Nephron (organoid): Measurements from ENCODE around the gene MED13L.

ENCODE experiments used
- H3K27ac Mint-ChIP-seq, 3 experiments: 2 replicates each; pipeline ENCODE4 v1.8.0; 2020; ENCODE audit warnings: mixed read lengths in 3 of 3, mild to moderate bottlenecking in 2 of 3, moderate library complexity in 1 of 3
- H3K27me3 Mint-ChIP-seq: 2 replicates; pipeline ENCODE4 v1.8.0; 2021; ENCODE audit warnings: low read depth, mild to moderate bottlenecking, moderate library complexity, mixed read lengths
- H3K36me3 Mint-ChIP-seq: 2 replicates; pipeline ENCODE4 v1.8.0; 2020; ENCODE audit warnings: low read depth, mixed read lengths
- H3K4me1 Mint-ChIP-seq: 2 replicates; pipeline ENCODE4 v1.8.0; 2020; ENCODE audit warnings: mixed read lengths
- H3K4me3 Mint-ChIP-seq, 3 experiments: 2 replicates each; pipeline ENCODE4 v1.8.0; 2020; ENCODE audit warnings: mild to moderate bottlenecking in 3 of 3, mixed read lengths in 3 of 3, moderate library complexity in 2 of 3
- H3K9me3 Mint-ChIP-seq: 2 replicates; pipeline ENCODE4 v1.8.0; 2020; ENCODE audit warnings: mixed read lengths
- CTCF ChIP-seq, 3 experiments: fragments of 200-600 bp; sonication (generic); IDR thresholded peaks; one replicate each; pipeline ENCODE4 v1.5.0; 2021; ENCODE audit warnings: antibody characterized with exemption in 3 of 3; ENCODE audit not compliant: unreplicated experiment in 3 of 3

Gene MED13L

GRCh38 chr12:116126610-116127009 is 150.9 kb downstream of the MED13L start:
- Mint-ChIP-seq H3K36me3 (no peaks in the 10 kb centered on the region), H3K27me3 (no peaks in the 10 kb centered on the region), H3K9me3 (no peaks in the 10 kb centered on the region), H3K27ac (no peak overlapping the region), H3K4me3 (no peak overlapping the region), H3K4me1 (peaks cover 73% of the 10 kb centered on the region)
- TF ChIP-seq CTCF (IDR thresholded peaks at IDR 0.05; ENCODE audit: unreplicated experiment in 3 of 3), result no peak

- no peak for TF ChIP-seq CTCF (IDR thresholded peaks at IDR 0.05; ENCODE audit: unreplicated experiment in 3 of 3)
- Mint-ChIP-seq H3K9me3 (no peaks in the 10 kb centered on the region), H3K27ac (no peak overlapping the region), H3K27me3 (no peaks in the 10 kb centered on the region), H3K36me3 (no peaks in the 10 kb centered on the region), H3K4me1 (peaks cover 73% of the 10 kb centered on the region), H3K4me3 (no peak overlapping the region)
Measured at GRCh38 chr12:116125956-116126566, 151.4 kb downstream of the MED13L start.

DNA sequence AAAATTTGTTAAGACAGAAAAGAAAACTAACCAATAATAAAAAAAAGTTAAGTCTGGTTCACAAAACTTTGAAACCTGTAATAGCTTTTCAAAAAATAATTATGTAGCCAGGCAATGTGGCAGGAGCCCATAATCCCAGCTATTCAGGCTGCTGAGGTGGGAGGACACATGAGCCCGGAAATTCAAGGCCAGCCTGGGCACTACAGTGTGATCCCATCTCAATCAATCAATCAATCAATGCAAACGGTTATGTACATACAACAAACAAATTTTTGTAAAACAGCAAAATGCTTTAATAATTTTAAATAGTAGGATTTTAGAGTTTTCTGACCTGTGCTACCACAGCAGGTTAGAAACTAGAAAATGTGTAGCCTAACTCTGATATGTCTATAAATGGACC is 152.4 kb downstream of the MED13L start:
- TF ChIP-seq CTCF (IDR thresholded peaks at IDR 0.05; ENCODE audit: unreplicated experiment in 3 of 3), result no peak
- Mint-ChIP-seq H3K9me3 (no peaks in the 10 kb centered on the region), H3K27ac (no peak overlapping the region), H3K4me1 (peaks cover 73% of the 10 kb centered on the region), H3K36me3 (no peaks in the 10 kb centered on the region), H3K27me3 (no peaks in the 10 kb centered on the region), H3K4me3 (no peak overlapping the region)

GRCh38 chr12:116123451-116124258 is 153.8 kb downstream of the MED13L start:
- Mint-ChIP-seq H3K27me3 (no peaks in the 10 kb centered on the region), H3K27ac (peak overlapping the region; percentile 71 to 85 (median 78)), H3K4me1 (peaks cover 74% of the 10 kb centered on the region), H3K9me3 (no peaks in the 10 kb centered on the region), H3K36me3 (no peaks in the 10 kb centered on the region), H3K4me3 (peak overlapping the region; percentile 43 to 66 (median 53))
- TF ChIP-seq CTCF (IDR thresholded peaks at IDR 0.05; ENCODE audit: unreplicated experiment in 3 of 3), result no peak

GRCh38 chr12:116122628-116123027 is 154.9 kb downstream of the MED13L start:
- no peak for TF ChIP-seq CTCF (IDR thresholded peaks at IDR 0.05; ENCODE audit: unreplicated experiment in 3 of 3)
- peaks cover 68% of the 10 kb centered on the region for H3K4me1 Mint-ChIP-seq
- H3K9me3 Mint-ChIP-seq, result no peaks in the 10 kb centered on the region
- peak overlapping the region in 1 of 3 experiments; percentile 21 for H3K4me3 Mint-ChIP-seq
- no peaks in the 10 kb centered on the region for H3K36me3 Mint-ChIP-seq
- H3K27ac Mint-ChIP-seq, result peak overlapping the region in 2 of 3 experiments; percentile 61 to 85
- H3K27me3 Mint-ChIP-seq, result no peaks in the 10 kb centered on the region
